Measurements from ENCODE around the gene SLC2A13. TPM values are rescaled to one million over a fixed set of nuclear protein-coding genes. Genes with fewer than 3 reads are reported as not detected.

Gene SLC2A13
- total and polyA plus RNA-seq, 11 donors: 1.9 to 17.6 (median 8.5) TPM

- TF ChIP-seq CTCF (IDR thresholded peaks at IDR 0.05) (no peak), POLR2A (IDR thresholded peaks at IDR 0.05) (no peak)
- Histone ChIP-seq H3K4me1 (no peaks in the 10 kb centered on the region), H3K36me3 (no peaks in the 10 kb centered on the region), H3K4me3 (no peak overlapping the region), H3K27me3 (no peaks in the 10 kb centered on the region), H3K9me3 (no peaks in the 10 kb centered on the region), H3K27ac (no peak overlapping the region)
- 74 to 91% (median 78%) methylated on average over 5 of the region's 5 CpGs for WGBS, 4 donors
- intact Hi-C loops (cut with DNase I): loop anchor here in 2 of 10 donors (5.0 kb wide), 1 partner anchor 217 kb away; no protein-coding TSS in a partner anchor
- ATAC-seq: no peak
- DNase-seq: no peak
These were observed 121.2 kb downstream of the SLC2A13 start for GRCh38 chr12:39984670-39985069.

GRCh38 chr12:39975374-39975918 lies 130.4 kb downstream of the SLC2A13 start:
- peaks cover 0 to 6% (median 0%) of the 10 kb centered on the region in 12 donors for H3K4me1 ChIP-seq
- H3K36me3 ChIP-seq: no peaks in the 10 kb centered on the region
- peaks cover 0 to under 1% (median 0%) of the 10 kb centered on the region in 12 donors for H3K9me3 ChIP-seq
- no peaks in the 10 kb centered on the region for H3K27me3 ChIP-seq
- intact Hi-C loops (cut with DNase I): no loop called here
- ATAC-seq (no peak), DNase-seq (no peak)
- no peak overlapping the region for H3K4me3 ChIP-seq
- TF ChIP-seq POLR2A (IDR thresholded peaks at IDR 0.05) (no peak), CTCF (IDR thresholded peaks at IDR 0.05) (no peak)
- 89 to 91% (median 90%) methylated on average over 5 of the region's 5 CpGs for WGBS, 4 donors
- no peak overlapping the region for H3K27ac ChIP-seq

- intact Hi-C loops (cut with DNase I): no loop called here
- TF ChIP-seq CTCF (IDR thresholded peaks at IDR 0.05): no peak
- no peak for TF ChIP-seq POLR2A (IDR thresholded peaks at IDR 0.05)
- Histone ChIP-seq H3K4me3 (no peak overlapping the region), H3K27me3 (no peaks in the 10 kb centered on the region), H3K36me3 (no peaks in the 10 kb centered on the region), H3K4me1 (peaks cover 0 to 7% (median 0%) of the 10 kb centered on the region in 12 donors), H3K9me3 (peaks cover 0 to 6% (median 0%) of the 10 kb centered on the region in 12 donors), H3K27ac (no peak overlapping the region)
- WGBS, 4 donors: 85 to 100% (median 91%) methylated on average over 1 of the region's 1 CpG
- DNase-seq: no peak
- ATAC-seq: no peak
These were observed 133.8 kb downstream of the SLC2A13 start for GRCh38 chr12:39972119-39972518.

GRCh38 chr12:39971348-39971747 lies 134.5 kb downstream of the SLC2A13 start:
- no peak for TF ChIP-seq POLR2A (IDR thresholded peaks at IDR 0.05)
- no peak for TF ChIP-seq CTCF (IDR thresholded peaks at IDR 0.05)
- H3K27me3 ChIP-seq: no peaks in the 10 kb centered on the region
- H3K9me3 ChIP-seq: peaks cover 0 to 6% (median 0%) of the 10 kb centered on the region in 12 donors
- no peaks in the 10 kb centered on the region for H3K36me3 ChIP-seq
- H3K4me3 ChIP-seq: no peak overlapping the region
- intact Hi-C loops (cut with DNase I): no loop called here
- peaks cover 0 to 15% (median 0%) of the 10 kb centered on the region in 12 donors for H3K4me1 ChIP-seq
- 86 to 96% (median 91%) methylated on average over 1 of the region's 1 CpG for WGBS, 4 donors
- ATAC-seq: no peak
- DNase-seq: no peak
- no peak overlapping the region for H3K27ac ChIP-seq
